ENCODE data around the gene CACNA1G.
A peak's percentile ranks its signal among the peaks of the same experiment; 100 is the strongest.

CACNA1G gene

GRCh38 chr17:50659179-50659578, 98.7 kb downstream of the CACNA1G start:
- POLR2A ChIA-PET (ENCODE audit: low non-redundant PET) = no interaction called here
- H3K27ac ChIP-seq = peak overlapping the region; percentile 85
- TF ChIP-seq CTCF (conservative IDR thresholded peaks at IDR 0.05; ENCODE audit: low read depth) = no peak
- CTCF ChIA-PET = no interaction called here
- DNase-seq (ENCODE audit: low spot score) = no peak

- peak overlapping the region; percentile 85 for H3K27ac ChIP-seq
- DNase-seq (ENCODE audit: low spot score) = no peak
- POLR2A ChIA-PET (ENCODE audit: low non-redundant PET) = interaction anchor here (0.8 kb wide), 1 partner anchor 21 kb away, joined by 4 read pairs; no protein-coding TSS in a partner anchor
- TF ChIP-seq CTCF (conservative IDR thresholded peaks at IDR 0.05; ENCODE audit: low read depth) = no peak
- CTCF ChIA-PET = interaction anchor here (0.5 kb wide), 1 partner anchor 30 kb away, joined by 3 read pairs; no protein-coding TSS in a partner anchor
These were observed 99.7 kb downstream of the CACNA1G start for GRCh38 chr17:50660042-50660886.

DNA sequence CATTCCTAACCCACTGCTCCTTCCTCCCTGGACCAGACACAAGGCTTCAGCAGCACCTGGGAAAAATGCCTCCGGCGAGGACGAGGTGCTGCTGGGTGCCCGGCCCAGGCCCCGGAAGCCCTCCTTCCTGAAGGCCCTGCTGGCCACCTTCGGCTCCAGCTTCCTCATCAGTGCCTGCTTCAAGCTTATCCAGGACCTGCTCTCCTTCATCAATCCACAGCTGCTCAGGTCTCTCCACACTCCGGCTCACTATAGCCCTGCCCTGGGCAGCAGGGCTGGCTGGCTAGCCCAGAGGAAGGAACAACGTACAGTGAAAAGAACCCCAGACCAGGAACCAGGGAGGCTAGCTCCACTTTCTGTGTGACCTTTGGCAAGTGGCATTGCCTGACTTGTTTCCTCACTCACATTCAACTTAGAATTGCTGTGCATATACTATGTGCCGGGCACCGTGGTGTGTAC, 100.4 kb downstream of the CACNA1G start:
- ChIA-PET POLR2A (ENCODE audit: low non-redundant PET) (interaction anchor here (0.8 kb wide), 1 partner anchor 22 kb away, joined by 4 read pairs; no protein-coding TSS in a partner anchor), CTCF (interaction anchor here (0.5 to 1.3 kb wide), 2 partner anchors 30 kb away, joined by 3 to 7 read pairs; no protein-coding TSS in a partner anchor)
- H3K27ac ChIP-seq = peak overlapping the region; percentile 85
- no peak for DNase-seq (ENCODE audit: low spot score)
- no peak for TF ChIP-seq CTCF (conservative IDR thresholded peaks at IDR 0.05; ENCODE audit: low read depth)

DNA sequence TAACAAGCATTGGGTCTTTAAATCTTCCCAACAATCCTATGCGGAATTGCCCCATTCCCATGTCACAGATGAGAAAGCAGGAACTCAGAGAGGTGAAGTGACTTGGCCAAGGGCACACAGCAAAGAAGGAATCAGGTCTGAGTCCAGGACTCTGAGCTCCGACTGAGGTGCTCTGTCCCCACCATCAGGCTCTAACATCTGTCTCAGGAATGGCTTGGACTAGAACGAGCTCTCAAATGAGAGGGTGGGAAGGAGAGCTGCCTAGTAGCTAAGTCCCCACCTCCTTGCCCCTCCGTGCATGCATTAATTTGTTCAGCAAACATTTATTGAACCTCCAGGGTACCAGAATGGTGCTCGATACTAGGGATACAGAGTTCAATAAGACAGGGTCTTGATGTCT, 100.8 kb downstream of the CACNA1G start:
- POLR2A ChIA-PET (ENCODE audit: low non-redundant PET) = interaction anchor here (1.2 kb wide), 1 partner anchor 26 kb away, joined by 9 read pairs; no protein-coding TSS in a partner anchor
- no peak for DNase-seq (ENCODE audit: low spot score)
- no peak for TF ChIP-seq CTCF (conservative IDR thresholded peaks at IDR 0.05; ENCODE audit: low read depth)
- H3K27ac ChIP-seq = peak overlapping the region; percentile 85
- CTCF ChIA-PET = interaction anchor here (1.3 kb wide), 2 partner anchors 30 to 31 kb away, joined by 5 to 7 read pairs; no protein-coding TSS in a partner anchor

- POLR2A ChIA-PET (ENCODE audit: low non-redundant PET) = interaction anchor here (1.2 kb wide), 1 partner anchor 26 kb away, joined by 9 read pairs; no protein-coding TSS in a partner anchor
- DNase-seq (ENCODE audit: low spot score) = peak; percentile 98
These were observed 101.4 kb downstream of the CACNA1G start for GRCh38 chr17:50661795-50662391.

More at GRCh38 chr17:50661795-50662391, 101.4 kb downstream of the CACNA1G start:
- TF ChIP-seq CTCF (conservative IDR thresholded peaks at IDR 0.05; ENCODE audit: low read depth) = no peak
- CTCF ChIA-PET = interaction anchor here (0.7 to 1.3 kb wide), 3 partner anchors 31 to 177 kb away, joined by 3 to 7 read pairs (median 5); no protein-coding TSS in a partner anchor
- peak overlapping the region; percentile 85 for H3K27ac ChIP-seq

Data from RWPE1 (cell line).